MG63 (cell line): ENCODE results near the gene GH2. TPM values are rescaled to one million over a fixed set of nuclear protein-coding genes. Genes with fewer than 3 reads are reported as not detected.
"Not testable (repeated sequence)": the region's sequence is repeated elsewhere in the genome, so short reads cannot be mapped to it uniquely, and the experiment has no call there.

Source experiments
- DNase-seq: peaks from one replicate; pipeline ENCODE4 v3.0.0-alpha.2; 2020
- H3K27me3 ChIP-seq: fragments of 250-450 bp; sonication (Bioruptor Pico); 2 replicates; pipeline ENCODE4 v1.5.1; 2020; ENCODE audit warnings: mild to moderate bottlenecking, moderate library complexity
- H3K36me3 ChIP-seq: fragments of 250-450 bp; sonication (Bioruptor Pico); 2 replicates; pipeline ENCODE4 v1.5.1; 2020; ENCODE audit warnings: mild to moderate bottlenecking, moderate library complexity
- H3K4me3 ChIP-seq: fragments of 250-450 bp; sonication (Bioruptor Pico); 2 replicates; pipeline ENCODE4 v1.5.1; 2020; ENCODE audit warnings: mild to moderate bottlenecking, moderate library complexity
- H3K9me3 ChIP-seq: fragments of 250-450 bp; sonication (Bioruptor Pico); 2 replicates; pipeline ENCODE4 v1.5.1; 2020; ENCODE audit warnings: mild to moderate bottlenecking, moderate library complexity
- total RNA-seq: library from RNA; depleted of rRNA; stranded (reverse); fragments of >200 nt; shearing (Covaris generic); gene quantifications from 2 replicates; pipeline ENCODE4 v1.2.3, GENCODE V29; 2014; ENCODE audit warnings: low replicate concordance; rRNA removed

Gene GH2
- not detected in 2 replicates for total RNA-seq

DNA sequence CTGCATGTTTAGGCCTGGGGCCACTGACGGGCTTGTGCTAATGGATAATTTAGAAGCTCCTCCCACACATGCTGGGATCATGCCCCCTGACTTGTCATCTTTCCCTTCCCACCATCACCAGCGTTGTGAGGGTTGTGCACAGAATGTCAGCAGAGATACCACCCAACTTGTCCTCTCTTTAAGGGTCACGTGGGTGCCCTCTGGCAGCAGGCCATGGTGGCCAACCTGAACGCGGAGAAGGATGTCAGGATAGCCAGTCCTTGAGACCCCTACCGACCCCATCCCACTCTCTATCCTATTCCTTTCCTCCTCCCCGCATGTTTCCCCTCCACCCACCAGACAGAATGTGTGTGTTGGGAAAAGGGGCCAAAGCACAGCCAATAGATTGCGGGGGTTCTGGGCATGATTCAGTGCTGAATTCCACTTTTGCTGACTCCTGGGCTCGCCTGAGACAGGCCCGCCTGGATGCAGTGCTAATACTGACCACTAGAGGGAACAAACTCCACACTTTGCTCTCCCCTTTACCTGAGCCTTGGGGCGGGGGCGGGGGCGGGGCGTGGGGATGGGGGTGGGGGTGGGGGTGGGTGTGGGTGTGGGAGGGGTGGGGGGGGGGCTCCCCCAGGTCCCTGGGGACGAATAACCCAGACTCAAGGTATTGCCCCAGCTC lies at the start of gene GH2:
GH2 (minus strand) TSS at position 10 of the 667 bp plus-strand sequence. CDS start 143 bp downstream, outside the sequence.
- H3K36me3 ChIP-seq: no peaks in the 10 kb centered on the region
- DNase-seq: peak; percentile 62
- no peaks in the 10 kb centered on the region for H3K9me3 ChIP-seq
- no peaks in the 10 kb centered on the region for H3K27me3 ChIP-seq
- no peak within 1 kb of the TSS for H3K4me3 ChIP-seq

- no peaks in the 10 kb centered on the region; the same call in 1 of the 2 replicates for H3K27me3 ChIP-seq
- H3K4me3 ChIP-seq: no peak overlapping the region
- no peak for DNase-seq
- no peaks in the 10 kb centered on the region for H3K36me3 ChIP-seq
- no peaks in the 10 kb centered on the region for H3K9me3 ChIP-seq
These were observed 49.3 kb upstream of the GH2 start for GRCh38 chr17:63930951-63931575.

GRCh38 chr17:63929860-63930766 lies 48.4 kb upstream of the GH2 start:
- DNase-seq: no peak

GRCh38 chr17:63928966-63929695 lies 47.4 kb upstream of the GH2 start:
- no peaks in the 10 kb centered on the region for H3K27me3 ChIP-seq
- H3K4me3 ChIP-seq: no peak overlapping the region
- no peaks in the 10 kb centered on the region for H3K9me3 ChIP-seq
- no peaks in the 10 kb centered on the region for H3K36me3 ChIP-seq
- DNase-seq: no peak

More at GRCh38 chr17:63929860-63930766, 48.4 kb upstream of the GH2 start:
- H3K27me3 ChIP-seq: no peaks in the 10 kb centered on the region
- no peaks in the 10 kb centered on the region for H3K36me3 ChIP-seq
- no peaks in the 10 kb centered on the region for H3K9me3 ChIP-seq
- H3K4me3 ChIP-seq: no peak overlapping the region

- DNase-seq: no peak
- Histone ChIP-seq H3K36me3 (no peaks in the 10 kb centered on the region), H3K4me3 (no peak overlapping the region), H3K27me3 (no peaks in the 10 kb centered on the region), H3K9me3 (no peaks in the 10 kb centered on the region)
These were observed 46.5 kb upstream of the GH2 start for GRCh38 chr17:63928172-63928666.

GRCh38 chr17:63927464-63928171 lies 45.9 kb upstream of the GH2 start:
- no peaks in the 10 kb centered on the region for H3K36me3 ChIP-seq
- DNase-seq: no peak
- H3K4me3 ChIP-seq: no peak overlapping the region
- no peaks in the 10 kb centered on the region for H3K27me3 ChIP-seq
- H3K9me3 ChIP-seq: no peaks in the 10 kb centered on the region

- DNase-seq: no peak
- H3K27me3 ChIP-seq: no peaks in the 10 kb centered on the region
- H3K9me3 ChIP-seq: no peaks in the 10 kb centered on the region
- H3K4me3 ChIP-seq: no peak overlapping the region
- no peaks in the 10 kb centered on the region for H3K36me3 ChIP-seq
These were observed 44.4 kb upstream of the GH2 start for GRCh38 chr17:63926164-63926563.

DNA sequence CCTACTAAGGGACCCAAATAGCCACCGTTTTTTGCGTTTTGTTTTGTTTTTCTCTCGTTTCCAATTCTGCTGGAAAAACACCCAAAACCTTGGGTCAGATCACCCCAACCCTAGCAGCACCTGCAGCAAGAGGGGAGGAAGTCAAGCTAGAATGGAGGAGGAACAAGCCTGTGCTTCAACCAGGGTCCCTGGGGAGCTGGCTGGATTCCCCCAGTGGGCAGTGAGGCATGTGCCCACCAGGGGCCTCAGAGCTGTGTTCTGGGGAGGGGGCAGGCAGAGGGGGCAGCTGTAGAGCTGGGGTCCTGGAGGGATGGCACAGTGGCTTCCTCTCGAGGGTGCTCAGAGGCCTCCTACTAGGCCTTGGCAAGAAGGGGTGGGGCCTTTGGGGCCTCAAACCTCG lies 43.9 kb upstream of the GH2 start:
- Histone ChIP-seq H3K4me3 (no peak overlapping the region), H3K27me3 (no peaks in the 10 kb centered on the region), H3K9me3 (no peaks in the 10 kb centered on the region), H3K36me3 (no peaks in the 10 kb centered on the region)
- DNase-seq: no peak

DNA sequence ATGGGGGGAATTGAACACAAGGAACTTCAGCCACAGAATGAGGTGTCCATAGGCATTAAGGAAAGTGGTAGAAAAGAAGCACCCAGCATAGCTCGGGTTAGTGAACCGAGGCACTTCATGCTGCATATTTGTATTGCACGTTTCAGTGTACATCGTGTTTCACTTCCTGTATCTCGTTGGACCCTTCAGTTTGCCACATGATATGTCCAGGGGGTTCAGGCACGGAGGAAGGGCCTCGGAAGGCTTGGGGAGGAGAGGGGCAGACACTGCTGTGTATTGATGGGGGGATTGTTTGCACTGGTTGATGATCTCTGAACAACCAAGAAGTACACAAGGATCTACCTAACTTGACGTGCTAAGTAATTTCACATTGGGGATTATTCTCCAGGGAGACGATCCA lies 40.7 kb upstream of the GH2 start:
- H3K4me3 ChIP-seq, H3K36me3 ChIP-seq, H3K9me3 ChIP-seq, DNase-seq, H3K27me3 ChIP-seq: not testable (repeated sequence)

GRCh38 chr17:63920779-63921178 lies 39.0 kb upstream of the GH2 start:
- H3K27me3 ChIP-seq, H3K9me3 ChIP-seq, H3K36me3 ChIP-seq, DNase-seq, H3K4me3 ChIP-seq: not testable (repeated sequence)

- H3K27me3 ChIP-seq: not testable (repeated sequence)
These were observed 38.3 kb upstream of the GH2 start for GRCh38 chr17:63920050-63920449.

DNA sequence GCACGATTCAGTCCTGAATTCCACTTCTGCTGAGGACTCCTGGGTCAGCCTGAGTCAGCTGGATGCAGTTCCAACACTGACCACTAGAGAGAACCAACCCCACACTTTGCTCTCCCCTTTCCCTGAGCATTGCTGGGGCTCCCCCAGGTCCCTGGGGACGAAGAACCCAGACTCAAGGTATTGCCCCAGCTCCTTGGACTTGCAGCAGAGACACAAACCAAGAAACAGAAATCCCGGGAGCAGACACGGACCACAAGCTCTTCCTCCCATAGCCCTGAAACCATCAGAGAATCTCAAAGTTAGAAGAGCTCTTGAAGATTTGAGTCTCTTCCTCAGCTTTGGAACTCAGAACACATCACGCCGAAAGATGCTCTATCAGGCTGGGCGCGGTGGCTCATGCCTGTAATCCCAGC lies 37.6 kb upstream of the GH2 start:
- Histone ChIP-seq H3K27me3 (no peaks in the 10 kb centered on the region), H3K4me3 (no peak overlapping the region), H3K9me3 (no peaks in the 10 kb centered on the region), H3K36me3 (no peaks in the 10 kb centered on the region)
- DNase-seq: peak; percentile 51

More at GRCh38 chr17:63920050-63920449, 38.3 kb upstream of the GH2 start:
- not testable (repeated sequence) for DNase-seq, H3K4me3 ChIP-seq, H3K9me3 ChIP-seq, H3K36me3 ChIP-seq

- not testable (repeated sequence) for H3K9me3 ChIP-seq, H3K4me3 ChIP-seq, H3K27me3 ChIP-seq, H3K36me3 ChIP-seq, DNase-seq
These were observed 37.1 kb upstream of the GH2 start, which contains the start of gene GH1 for GRCh38 chr17:63918789-63919305. GH1 (minus strand) TSS chr17:63918839; CDS start chr17:63918776, 63 bp downstream.

DNA sequence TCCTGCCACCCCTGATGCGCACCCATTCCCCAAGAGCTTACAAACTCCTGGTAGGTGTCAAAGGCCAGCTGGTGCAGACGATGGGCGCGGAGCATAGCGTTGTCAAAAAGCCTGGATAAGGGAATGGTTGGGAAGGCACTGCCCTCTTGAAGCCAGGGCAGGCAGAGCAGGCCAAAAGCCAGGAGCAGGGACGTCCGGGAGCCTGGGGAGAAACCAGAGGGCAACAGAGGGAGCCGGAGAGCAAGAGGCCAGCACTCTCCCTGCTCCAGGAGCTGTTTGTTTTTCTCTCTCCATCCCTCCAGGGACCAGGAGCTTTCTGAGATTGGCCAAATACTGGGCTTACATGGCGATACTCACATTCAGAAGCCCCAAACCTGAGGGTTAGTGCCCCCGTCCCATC lies 36.6 kb upstream of the GH2 start:
- Histone ChIP-seq H3K4me3 (no peak overlapping the region), H3K36me3 (no peaks in the 10 kb centered on the region), H3K27me3 (no peaks in the 10 kb centered on the region), H3K9me3 (no peaks in the 10 kb centered on the region)
- no peak for DNase-seq

DNA sequence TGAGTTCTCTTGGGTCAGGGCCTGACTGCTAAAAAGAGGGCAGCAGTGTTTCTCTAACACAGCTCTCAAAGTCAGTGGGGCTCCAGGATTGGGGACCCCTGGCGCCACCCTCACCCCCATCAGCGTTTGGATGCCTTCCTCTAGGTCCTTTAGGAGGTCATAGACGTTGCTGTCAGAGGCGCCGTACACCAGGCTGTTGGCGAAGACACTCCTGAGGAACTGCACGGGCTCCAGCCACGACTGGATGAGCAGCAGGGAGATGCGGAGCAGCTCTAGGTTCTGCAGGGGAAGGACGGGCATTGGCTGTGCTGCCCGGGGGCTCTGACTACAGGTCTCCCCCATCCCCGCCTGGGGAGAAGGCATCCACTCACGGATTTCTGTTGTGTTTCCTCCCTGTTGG lies 35.9 kb upstream of the GH2 start:
- no peak for DNase-seq
- H3K9me3 ChIP-seq: no peaks in the 10 kb centered on the region
- H3K27me3 ChIP-seq: no peaks in the 10 kb centered on the region
- H3K4me3 ChIP-seq: no peak overlapping the region
- H3K36me3 ChIP-seq: no peaks in the 10 kb centered on the region

GRCh38 chr17:63917206-63917605 lies 35.5 kb upstream of the GH2 start:
- not testable (repeated sequence) for H3K9me3 ChIP-seq, H3K36me3 ChIP-seq, DNase-seq, H3K27me3 ChIP-seq, H3K4me3 ChIP-seq
